Activated T-cell treated with anti-CD3 and anti-CD28 coated beads, Interleukin-2, amount 50 U/mL, for 72 hours (primary cell): ENCODE measurements around the gene GGA1. TPM values are rescaled to one million over a fixed set of nuclear protein-coding genes. Genes with fewer than 3 reads are reported as not detected.

Source experiments
- ATAC-seq, 2 donors: fragments of 150-1000 bp; cut with Tn5 transposase; replicated peaks in 1 of 2; 2 replicates each; pipeline ENCODE4 v1.10.0; 2021; ENCODE audit warnings: moderate library complexity in 2 of 2, mild to moderate bottlenecking in 1 of 2
- DNase-seq, 2 donors: peaks; one replicate each; pipeline ENCODE4 v3.0.0; 2021 to 2022; ENCODE audit warnings: mixed read lengths in 1 of 2
- H3K27ac Mint-ChIP-seq: one replicate; pipeline ENCODE4 v1.8.0; 2022; ENCODE audit warnings: mild to moderate bottlenecking, moderate library complexity, mixed read lengths
- H3K27me3 Mint-ChIP-seq: one replicate; pipeline ENCODE4 v1.8.0; 2022; ENCODE audit warnings: low read depth, mixed read lengths
- H3K36me3 Mint-ChIP-seq, 2 donors: one replicate each; pipeline ENCODE4 v1.8.0; 2022; ENCODE audit warnings: mixed read lengths in 2 of 2, mild to moderate bottlenecking in 1 of 2; ENCODE audit not compliant: insufficient read depth in 2 of 2
- H3K4me1 Mint-ChIP-seq: one replicate; pipeline ENCODE4 v1.8.0; 2022; ENCODE audit warnings: low read depth, mixed read lengths
- H3K4me3 Mint-ChIP-seq, 2 donors: one replicate each; pipeline ENCODE4 v1.8.0; 2022; ENCODE audit warnings: mild to moderate bottlenecking in 2 of 2, mixed read lengths in 2 of 2, moderate library complexity in 2 of 2
- H3K9me3 Mint-ChIP-seq, 2 donors: one replicate each; pipeline ENCODE4 v1.8.0; 2022; ENCODE audit warnings: mixed read lengths in 2 of 2
- total RNA-seq, 2 donors: library from RNA; stranded (reverse); gene quantifications; one replicate each; pipeline ENCODE4 v1.2.3, GENCODE V29; 2022

GGA1 gene
- total RNA-seq, 2 donors from 2014 or later = 81.5 to 96.2 TPM

- Mint-ChIP-seq H3K9me3 (no peaks in the 10 kb centered on the region), H3K36me3 (peaks cover 0 to under 1% of the 10 kb centered on the region in 2 donors), H3K27ac (peak overlapping the region; percentile 73), H3K4me3 (peak overlapping the region; percentile 70 to 78), H3K4me1 (peaks cover 27% of the 10 kb centered on the region), H3K27me3 (peaks cover 6% of the 10 kb centered on the region)
- peak; percentile 92 to 94 for ATAC-seq
- DNase-seq = peak; percentile 93 to 97
Observed at GRCh38 chr22:37566903-37567798, 41.5 kb upstream of the GGA1 start.

GRCh38 chr22:37568012-37568411 is 40.6 kb upstream of the GGA1 start:
- ATAC-seq = no peak
- DNase-seq = no peak
- peaks cover 22% of the 10 kb centered on the region for H3K4me1 Mint-ChIP-seq
- H3K27ac Mint-ChIP-seq = no peak overlapping the region
- no peaks in the 10 kb centered on the region for H3K9me3 Mint-ChIP-seq
- H3K27me3 Mint-ChIP-seq = no peaks in the 10 kb centered on the region
- H3K36me3 Mint-ChIP-seq = no peaks in the 10 kb centered on the region
- no peak overlapping the region for H3K4me3 Mint-ChIP-seq

- Mint-ChIP-seq H3K9me3 (no peaks in the 10 kb centered on the region), H3K4me1 (peaks cover 17% of the 10 kb centered on the region), H3K36me3 (no peaks in the 10 kb centered on the region), H3K27ac (no peak overlapping the region), H3K4me3 (no peak overlapping the region), H3K27me3 (no peaks in the 10 kb centered on the region)
- no peak for DNase-seq
- no peak for ATAC-seq
Observed at GRCh38 chr22:37568448-37569008, 40.1 kb upstream of the GGA1 start.

- Mint-ChIP-seq H3K27ac (no peak overlapping the region), H3K36me3 (no peaks in the 10 kb centered on the region), H3K4me1 (peaks cover 15% of the 10 kb centered on the region), H3K27me3 (no peaks in the 10 kb centered on the region), H3K4me3 (no peak overlapping the region), H3K9me3 (no peaks in the 10 kb centered on the region)
- ATAC-seq (no peak), DNase-seq (no peak)
Observed at GRCh38 chr22:37569009-37569920, 39.4 kb upstream of the GGA1 start.

- Mint-ChIP-seq H3K9me3 (no peaks in the 10 kb centered on the region), H3K27me3 (no peaks in the 10 kb centered on the region), H3K36me3 (no peaks in the 10 kb centered on the region), H3K4me3 (no peak overlapping the region), H3K4me1 (peaks cover 15% of the 10 kb centered on the region), H3K27ac (no peak overlapping the region)
- DNase-seq = no peak
- no peak for ATAC-seq
Observed at GRCh38 chr22:37569921-37570660, 38.5 kb upstream of the GGA1 start.

- no peak for ATAC-seq
- DNase-seq = no peak
- peaks cover 15% of the 10 kb centered on the region for H3K4me1 Mint-ChIP-seq
- H3K4me3 Mint-ChIP-seq = no peak overlapping the region
- no peaks in the 10 kb centered on the region for H3K36me3 Mint-ChIP-seq
- H3K9me3 Mint-ChIP-seq = no peaks in the 10 kb centered on the region
- no peaks in the 10 kb centered on the region for H3K27me3 Mint-ChIP-seq
- no peak overlapping the region for H3K27ac Mint-ChIP-seq
Observed at GRCh38 chr22:37570661-37570976, 38.0 kb upstream of the GGA1 start.

- ATAC-seq (no peak), DNase-seq (no peak)
- H3K27me3 Mint-ChIP-seq = no peaks in the 10 kb centered on the region
- no peak overlapping the region for H3K4me3 Mint-ChIP-seq
- no peaks in the 10 kb centered on the region for H3K9me3 Mint-ChIP-seq
- no peaks in the 10 kb centered on the region for H3K36me3 Mint-ChIP-seq
- no peak overlapping the region for H3K27ac Mint-ChIP-seq
- peaks cover 13% of the 10 kb centered on the region for H3K4me1 Mint-ChIP-seq
Observed at GRCh38 chr22:37571258-37571991, 37.2 kb upstream of the GGA1 start.

- ATAC-seq (no peak), DNase-seq (no peak)
- Mint-ChIP-seq H3K27me3 (no peaks in the 10 kb centered on the region), H3K27ac (no peak overlapping the region), H3K36me3 (no peaks in the 10 kb centered on the region), H3K4me3 (no peak overlapping the region), H3K4me1 (peaks cover 8% of the 10 kb centered on the region), H3K9me3 (no peaks in the 10 kb centered on the region)
Observed at GRCh38 chr22:37571992-37572373, 36.7 kb upstream of the GGA1 start.

- ATAC-seq (no peak), DNase-seq (no peak)
- Mint-ChIP-seq H3K36me3 (no peaks in the 10 kb centered on the region), H3K27me3 (no peaks in the 10 kb centered on the region), H3K9me3 (no peaks in the 10 kb centered on the region), H3K4me1 (peaks cover 8% of the 10 kb centered on the region), H3K27ac (no peak overlapping the region), H3K4me3 (no peak overlapping the region)
Observed at GRCh38 chr22:37575490-37576003, 33.1 kb upstream of the GGA1 start.

- H3K4me3 Mint-ChIP-seq = no peak overlapping the region
- no peaks in the 10 kb centered on the region for H3K27me3 Mint-ChIP-seq
- no peaks in the 10 kb centered on the region for H3K36me3 Mint-ChIP-seq
- DNase-seq = no peak
- no peaks in the 10 kb centered on the region for H3K9me3 Mint-ChIP-seq
- no peak overlapping the region for H3K27ac Mint-ChIP-seq
- no peak for ATAC-seq
- H3K4me1 Mint-ChIP-seq = peaks cover 10% of the 10 kb centered on the region
Observed at GRCh38 chr22:37578002-37578401, 30.6 kb upstream of the GGA1 start.

GRCh38 chr22:37581504-37581903 is 27.1 kb upstream of the GGA1 start:
- no peak for ATAC-seq
- H3K27me3 Mint-ChIP-seq = no peaks in the 10 kb centered on the region
- peaks cover 10% of the 10 kb centered on the region for H3K4me1 Mint-ChIP-seq
- H3K27ac Mint-ChIP-seq = no peak overlapping the region
- H3K36me3 Mint-ChIP-seq = no peaks in the 10 kb centered on the region
- no peak overlapping the region for H3K4me3 Mint-ChIP-seq
- H3K9me3 Mint-ChIP-seq = no peaks in the 10 kb centered on the region
- no peak for DNase-seq

- DNase-seq (no peak), ATAC-seq (no peak)
- H3K4me3 Mint-ChIP-seq = no peak overlapping the region
- H3K27me3 Mint-ChIP-seq = no peaks in the 10 kb centered on the region
- peaks cover 10% of the 10 kb centered on the region for H3K4me1 Mint-ChIP-seq
- no peaks in the 10 kb centered on the region for H3K9me3 Mint-ChIP-seq
- H3K27ac Mint-ChIP-seq = no peak overlapping the region
- no peaks in the 10 kb centered on the region for H3K36me3 Mint-ChIP-seq
Observed at GRCh38 chr22:37582526-37582925, 26.1 kb upstream of the GGA1 start.
